ENCODE measurements around the gene ZNF629.

The ZNF629 gene

GRCh38 chr16:30748634-30749445 is 38.2 kb downstream of the ZNF629 start:
- DNase-seq (ENCODE audit: low read depth): no peak

GRCh38 chr16:30747799-30748633 is 39.0 kb downstream of the ZNF629 start, which contains the start of gene PHKG2:
Gene PHKG2 (plus strand): TSS chr16:30748425. CDS start chr16:30748821, 396 bp downstream.
- DNase-seq (ENCODE audit: low read depth): peak; percentile 94

- no peak for DNase-seq (ENCODE audit: low read depth)
Measured at GRCh38 chr16:30747331-30747730, 39.7 kb downstream of the ZNF629 start.

DNA sequence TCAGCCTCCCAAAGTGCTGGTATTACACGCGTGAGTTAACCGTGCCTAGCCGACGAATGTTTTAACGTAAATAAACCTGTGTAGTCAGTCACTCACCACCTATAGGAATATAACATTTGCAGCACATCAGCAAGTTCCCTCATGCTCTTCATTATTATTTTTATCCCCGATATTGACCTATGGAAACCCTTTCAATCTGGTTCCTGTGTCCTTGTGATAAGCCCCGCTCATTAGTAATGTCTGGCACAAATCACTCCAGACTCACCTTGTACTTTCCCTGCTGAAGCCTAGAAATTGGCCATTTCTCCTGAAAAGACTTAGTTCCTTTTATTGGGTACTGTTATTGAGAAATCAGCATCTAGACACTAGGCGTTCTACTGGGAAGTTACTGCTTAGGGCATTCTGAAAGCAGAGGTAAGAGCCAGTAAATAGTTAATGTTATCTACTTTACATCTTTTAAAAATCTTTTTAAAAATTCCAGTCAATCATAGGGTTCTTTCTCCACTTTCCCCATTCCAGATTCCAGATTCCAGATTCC is 40.3 kb downstream of the ZNF629 start:
- DNase-seq (ENCODE audit: low read depth): no peak

- no peak for DNase-seq (ENCODE audit: low read depth)
Measured at GRCh38 chr16:30745082-30745481, 41.9 kb downstream of the ZNF629 start.

DNA sequence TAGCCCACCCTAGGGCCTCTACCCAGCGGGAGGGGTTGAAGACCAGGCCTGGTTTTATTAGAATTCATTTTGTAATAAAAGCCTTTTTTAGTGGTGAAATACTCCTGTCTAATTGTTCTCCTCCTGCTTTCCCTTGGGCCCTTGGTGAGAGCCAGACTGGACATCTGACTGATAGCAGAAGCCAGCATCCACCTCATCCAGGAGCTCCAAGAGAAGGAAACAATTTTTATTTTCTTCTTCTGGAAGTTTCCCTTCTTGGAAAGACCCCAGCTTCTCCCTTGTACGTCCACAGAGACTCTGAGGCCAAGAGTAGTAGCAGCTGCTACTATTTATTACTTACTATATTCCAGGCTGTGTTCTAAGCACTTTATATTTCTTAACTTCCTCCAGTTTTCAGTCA is 42.8 kb downstream of the ZNF629 start:
- DNase-seq (ENCODE audit: low read depth): no peak

DNA sequence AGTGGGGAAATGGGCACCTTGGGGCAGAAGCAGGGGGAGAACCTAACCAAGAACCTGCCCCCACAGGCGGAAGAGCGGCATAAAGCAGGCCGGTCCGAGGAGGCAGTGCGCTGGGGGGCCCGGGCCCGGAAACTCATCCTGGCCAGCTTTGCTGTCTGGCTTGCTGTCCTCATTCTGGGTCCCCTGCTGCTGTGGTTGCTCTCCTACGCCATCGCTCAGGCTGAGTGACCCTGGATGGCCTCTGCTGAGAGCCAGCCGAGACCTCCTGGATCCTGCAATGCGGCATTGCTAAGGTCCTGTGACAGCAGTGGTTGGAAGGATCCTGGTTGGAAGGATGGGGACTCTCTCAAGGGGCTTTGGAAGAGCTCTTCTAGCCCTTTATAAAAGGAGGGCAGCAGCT is 43.3 kb downstream of the ZNF629 start:
- DNase-seq (ENCODE audit: low read depth): no peak

DNA sequence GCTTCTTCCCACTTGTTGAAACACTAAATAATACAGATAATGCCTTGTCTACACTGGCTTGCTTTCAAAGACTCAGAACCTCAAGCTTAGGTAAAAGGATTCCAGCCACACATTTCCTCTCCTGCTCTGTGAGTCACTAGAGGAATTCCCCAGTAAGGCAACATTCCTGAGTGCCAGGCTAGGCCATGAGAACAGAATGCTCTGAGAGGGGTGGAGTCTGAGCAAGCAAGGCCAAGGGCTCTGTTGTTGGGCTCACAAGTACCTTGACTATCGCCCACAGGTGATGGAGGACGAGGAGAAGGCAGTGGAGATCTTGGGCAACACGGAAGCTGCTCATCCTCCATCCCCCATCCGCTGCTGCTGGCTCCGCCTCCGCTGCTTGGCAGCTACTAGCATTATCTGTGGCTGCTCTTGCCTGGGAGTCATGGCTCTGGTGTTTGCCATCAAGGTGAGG is 45.5 kb downstream of the ZNF629 start:
- no peak for DNase-seq (ENCODE audit: low read depth)

DNA sequence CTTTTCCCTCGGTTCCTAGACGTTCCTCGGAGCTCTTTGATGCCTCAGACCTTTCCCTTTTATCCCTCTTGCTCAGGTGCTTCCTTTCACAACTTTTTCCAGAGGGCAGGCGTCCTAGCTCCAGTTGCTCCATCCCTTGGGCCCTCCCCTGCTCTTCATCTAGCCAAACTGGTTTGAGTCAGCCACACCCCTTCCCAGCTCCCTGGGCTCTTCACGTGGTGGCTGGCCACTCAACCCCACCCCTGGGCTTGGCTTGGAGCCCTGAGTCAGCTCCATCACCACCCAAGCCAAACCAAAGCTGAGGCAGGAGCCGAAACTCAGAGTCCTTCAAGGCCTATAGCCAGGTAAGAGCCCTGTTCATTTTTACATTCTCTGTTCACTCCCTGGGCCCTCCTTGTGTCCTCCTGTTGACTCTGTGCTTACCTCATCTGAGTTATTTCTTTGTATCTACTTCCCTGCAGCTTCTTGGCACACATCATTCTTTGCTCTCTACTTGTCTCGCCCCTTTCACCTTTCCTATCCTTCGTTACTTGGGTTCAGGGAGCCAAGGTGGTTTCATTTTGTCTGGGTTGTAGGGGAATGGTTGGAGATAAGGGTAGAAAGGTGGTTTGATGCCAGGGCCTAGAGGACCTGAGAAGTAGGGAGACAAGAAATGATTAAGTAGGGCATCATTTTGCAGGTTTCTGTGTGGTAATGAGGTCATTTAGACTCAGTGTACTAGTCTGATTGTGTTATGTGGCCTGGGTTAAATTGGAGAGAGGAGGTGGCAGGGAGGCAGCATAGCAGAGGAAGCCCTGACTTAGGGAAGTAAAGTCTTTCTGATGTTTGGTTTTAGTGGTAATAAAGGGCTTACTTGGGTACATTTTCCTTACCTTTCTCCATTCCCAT is 46.4 kb downstream of the ZNF629 start:
- DNase-seq (ENCODE audit: low read depth): no peak

DNA sequence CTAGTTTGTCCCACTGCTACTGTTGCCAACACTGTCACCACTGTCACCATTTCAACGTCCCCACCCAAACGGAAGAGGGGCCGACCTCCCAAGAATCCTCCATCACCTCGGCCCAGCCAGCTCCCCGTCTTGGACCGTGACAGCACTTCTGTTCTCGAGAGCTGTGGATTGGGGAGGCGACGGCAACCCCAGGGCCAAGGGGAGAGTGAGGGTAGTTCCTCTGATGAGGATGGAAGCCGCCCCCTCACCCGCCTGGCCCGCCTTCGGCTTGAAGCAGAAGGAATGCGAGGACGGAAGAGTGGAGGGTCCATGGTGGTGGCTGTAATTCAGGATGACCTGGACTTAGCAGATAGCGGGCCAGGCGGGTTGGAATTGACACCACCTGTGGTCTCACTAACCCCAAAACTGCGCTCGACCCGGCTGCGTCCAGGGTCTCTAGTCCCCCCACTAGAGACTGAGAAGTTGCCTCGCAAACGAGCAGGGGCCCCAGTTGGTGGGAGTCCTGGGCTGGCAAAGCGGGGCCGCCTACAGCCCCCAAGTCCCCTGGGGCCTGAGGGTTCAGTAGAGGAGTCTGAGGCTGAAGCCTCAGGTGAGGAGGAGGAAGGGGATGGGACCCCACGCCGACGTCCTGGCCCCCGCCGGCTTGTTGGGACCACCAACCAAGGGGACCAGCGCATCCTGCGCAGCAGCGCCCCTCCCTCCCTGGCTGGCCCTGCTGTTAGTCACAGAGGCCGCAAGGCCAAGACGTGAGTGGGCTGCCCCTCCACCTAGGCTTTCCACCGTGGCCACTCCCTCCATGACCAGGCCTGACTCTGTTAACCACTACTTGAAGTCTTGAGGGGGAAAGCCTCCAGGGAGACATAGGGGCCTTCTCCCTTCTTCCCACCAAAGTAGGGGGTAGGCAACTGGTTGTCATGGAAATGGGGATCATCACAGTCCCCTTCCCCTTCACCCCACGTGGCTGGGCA is 47.7 kb downstream of the ZNF629 start:
- no peak for DNase-seq (ENCODE audit: low read depth)

- no peak for DNase-seq (ENCODE audit: low read depth)
Measured at GRCh38 chr16:30737794-30738648, 49.0 kb downstream of the ZNF629 start.

GRCh38 chr16:30736995-30737793 is 49.8 kb downstream of the ZNF629 start:
- no peak for DNase-seq (ENCODE audit: low read depth)

- DNase-seq (ENCODE audit: low read depth): no peak
Measured at GRCh38 chr16:30731411-30731810, 55.6 kb downstream of the ZNF629 start.

- no peak for DNase-seq (ENCODE audit: low read depth)
Measured at GRCh38 chr16:30728899-30729672, 57.9 kb downstream of the ZNF629 start.
